Skin epidermis (tissue), 12 donors: ENCODE data around the gene FOXB1.

ENCODE experiments used
- H3K27ac ChIP-seq, 21 experiments: fragments of 200-600 bp; sonication (generic) in 11 of 21; one replicate each; pipeline ENCODE4 v1.5.0; 2020; ENCODE audit warnings: mild to moderate bottlenecking in 3 of 21, inconsistent platforms in 2 of 21, moderate library complexity in 2 of 21
- H3K4me3 ChIP-seq, 7 experiments: fragments of 200-600 bp; sonication (generic) in 2 of 7; one replicate each; pipeline ENCODE4 v1.5.0; 2020; ENCODE audit warnings: inconsistent platforms in 2 of 7, mild to moderate bottlenecking in 2 of 7, moderate library complexity in 1 of 7

Gene FOXB1

GRCh38 chr15:59998305-59998949 lies 5.7 kb upstream of the FOXB1 start:
- Histone ChIP-seq H3K27ac (no peak overlapping the region), H3K4me3 (no peak overlapping the region)

DNA sequence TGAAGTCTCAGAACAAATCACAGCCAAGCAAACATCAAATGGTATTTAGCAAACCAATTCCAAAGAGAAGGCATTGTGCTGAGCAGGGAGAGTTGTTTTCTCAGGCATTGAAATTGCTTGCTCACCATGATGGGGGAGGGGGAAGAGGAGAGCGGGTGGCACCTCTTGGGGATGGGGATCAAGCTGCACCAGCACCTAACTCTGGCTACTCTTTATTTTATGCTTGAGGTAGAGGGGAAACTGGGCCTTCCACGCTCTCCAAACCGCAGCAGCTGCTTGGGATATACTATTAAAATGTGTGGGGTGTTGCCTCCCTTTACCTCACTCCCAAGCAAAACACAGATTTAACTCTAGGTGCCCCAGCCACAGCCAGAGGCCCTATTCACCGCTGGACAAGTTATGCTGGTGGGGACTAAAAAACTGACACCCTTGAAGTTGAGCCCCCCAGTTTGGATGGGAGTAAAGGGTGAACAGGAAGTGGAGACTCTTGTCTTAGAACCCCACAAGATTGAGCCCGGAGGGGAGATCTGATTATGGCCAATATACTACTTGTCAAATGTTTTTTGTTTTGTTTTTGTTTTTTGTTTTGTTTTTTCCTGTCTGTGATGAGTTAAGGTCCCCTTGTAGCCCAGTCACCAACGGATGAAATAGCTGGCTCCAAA lies 5.0 kb upstream of the FOXB1 start:
- Histone ChIP-seq H3K4me3 (no peak overlapping the region), H3K27ac (no peak overlapping the region)

GRCh38 chr15:59999612-60000112 lies 4.4 kb upstream of the FOXB1 start:
- H3K4me3 ChIP-seq, result no peak overlapping the region
- no peak overlapping the region for H3K27ac ChIP-seq

DNA sequence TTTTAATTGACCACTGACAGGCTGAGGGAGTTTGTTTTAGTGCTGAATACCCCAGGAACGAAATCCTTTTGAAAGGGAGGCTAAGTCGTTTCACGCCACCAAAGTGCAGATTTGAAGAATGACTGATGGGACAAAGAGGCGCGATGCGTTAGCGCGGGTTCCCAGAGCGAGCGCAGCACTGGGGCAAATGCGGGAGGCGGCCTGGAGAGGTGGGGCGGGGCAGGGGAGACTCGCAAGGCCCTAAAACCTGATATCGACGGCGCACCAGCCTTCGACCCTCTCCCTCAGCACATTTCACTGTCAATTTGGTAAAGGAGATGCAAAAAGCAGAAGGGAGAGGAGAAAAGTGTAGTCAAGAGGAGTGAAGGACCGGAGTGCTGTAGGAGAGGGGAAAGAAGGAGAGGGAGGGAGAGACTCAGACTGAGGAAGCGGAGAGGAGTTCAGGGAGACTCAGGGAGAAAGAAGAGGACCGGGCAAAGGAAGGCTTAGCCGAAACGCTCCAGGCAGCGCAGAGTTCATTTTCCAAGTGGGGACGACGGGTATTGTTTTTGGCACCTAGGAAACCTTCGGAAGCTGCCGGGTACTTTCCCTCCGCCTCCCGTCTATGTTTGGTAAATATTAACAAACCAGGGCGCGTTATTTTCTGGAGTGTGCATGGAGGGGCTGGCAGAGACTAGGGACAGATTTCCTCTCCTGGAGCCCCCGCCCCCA lies 3.8 kb upstream of the FOXB1 start:
- no peak overlapping the region for H3K27ac ChIP-seq
- H3K4me3 ChIP-seq, result no peak overlapping the region

DNA sequence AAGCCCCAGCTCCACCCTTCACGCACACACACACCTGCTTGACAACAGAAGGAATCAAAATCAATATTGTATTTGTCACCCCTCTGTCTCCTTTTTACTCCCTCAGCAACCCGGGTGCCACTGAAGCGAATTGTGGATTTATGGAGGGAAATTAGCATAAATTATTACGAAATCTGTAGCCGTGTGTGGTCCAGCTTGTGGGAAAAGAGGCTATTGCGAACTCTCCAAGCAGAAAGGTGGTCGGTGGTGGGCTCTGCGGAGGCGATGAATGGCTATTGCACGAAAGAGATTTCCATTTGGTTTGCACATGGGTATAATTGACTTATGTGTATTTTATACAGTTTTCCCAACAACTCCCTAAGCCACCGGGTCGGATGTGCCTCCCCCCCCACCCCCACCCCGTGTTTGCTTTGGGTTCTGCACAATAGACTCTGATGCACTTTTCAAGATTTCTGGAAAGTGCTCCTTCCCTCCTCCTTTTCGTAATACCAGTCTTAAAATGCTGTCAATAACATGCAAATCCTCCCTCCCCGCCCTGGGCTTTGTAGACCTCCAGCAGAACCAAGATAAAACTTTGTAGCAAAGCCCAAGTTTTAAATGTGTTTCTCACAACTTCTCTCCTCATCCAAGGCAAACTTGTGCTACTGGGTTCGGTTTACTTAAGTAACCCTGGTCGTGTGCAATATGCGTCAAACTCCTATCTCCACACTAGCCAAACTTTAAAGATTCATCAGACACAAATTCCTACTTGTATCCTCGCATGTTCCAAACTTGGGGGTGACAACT lies 3.1 kb upstream of the FOXB1 start:
- Histone ChIP-seq H3K4me3 (no peak overlapping the region), H3K27ac (no peak overlapping the region)

- Histone ChIP-seq H3K4me3 (no peak overlapping the region), H3K27ac (no peak overlapping the region)
Measured at GRCh38 chr15:60001610-60002527, 2.2 kb upstream of the FOXB1 start.

- H3K4me3 ChIP-seq, result no peak overlapping the region
- H3K27ac ChIP-seq, result no peak overlapping the region
Measured at GRCh38 chr15:60002528-60003218, 1.4 kb upstream of the FOXB1 start.

DNA sequence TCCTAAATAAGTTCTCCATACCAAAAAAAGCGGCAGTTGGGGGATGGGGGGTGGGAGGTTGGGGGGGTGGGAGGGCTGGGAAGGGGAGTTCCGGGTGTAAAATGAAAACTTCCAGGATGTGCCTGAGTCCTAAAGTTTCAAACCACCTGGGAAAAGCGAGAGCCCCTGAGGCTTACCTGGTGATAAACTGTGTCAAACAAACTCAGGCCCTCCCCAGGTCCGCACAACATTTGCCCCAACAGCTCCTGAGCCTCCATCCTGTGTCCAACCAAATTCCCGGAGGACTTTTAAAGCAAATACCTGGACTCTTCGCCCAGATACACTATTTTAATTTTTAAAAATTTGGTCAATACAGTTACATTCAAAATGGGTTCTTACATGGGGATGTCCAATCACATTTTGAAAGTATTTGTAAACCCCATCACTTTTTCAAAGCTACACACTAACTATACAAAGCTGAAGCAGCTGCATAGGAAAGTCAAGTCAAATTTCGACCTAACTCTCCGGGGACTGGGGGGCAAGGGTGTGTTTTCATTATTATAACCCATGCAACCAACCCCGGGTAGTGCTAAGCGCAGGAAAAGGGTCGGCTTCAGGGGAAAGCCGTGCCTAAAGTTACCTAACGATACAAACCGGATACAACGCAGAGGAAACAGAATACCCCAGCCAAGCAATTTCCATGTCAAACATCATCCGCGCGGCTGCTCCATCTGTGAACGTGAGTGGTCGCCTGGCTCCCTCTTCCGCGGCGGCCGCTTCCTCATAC lies 685 bp upstream of the FOXB1 start:
- peak overlapping the region in 1 of 7 experiments; percentile 51 for H3K4me3 ChIP-seq

DNA sequence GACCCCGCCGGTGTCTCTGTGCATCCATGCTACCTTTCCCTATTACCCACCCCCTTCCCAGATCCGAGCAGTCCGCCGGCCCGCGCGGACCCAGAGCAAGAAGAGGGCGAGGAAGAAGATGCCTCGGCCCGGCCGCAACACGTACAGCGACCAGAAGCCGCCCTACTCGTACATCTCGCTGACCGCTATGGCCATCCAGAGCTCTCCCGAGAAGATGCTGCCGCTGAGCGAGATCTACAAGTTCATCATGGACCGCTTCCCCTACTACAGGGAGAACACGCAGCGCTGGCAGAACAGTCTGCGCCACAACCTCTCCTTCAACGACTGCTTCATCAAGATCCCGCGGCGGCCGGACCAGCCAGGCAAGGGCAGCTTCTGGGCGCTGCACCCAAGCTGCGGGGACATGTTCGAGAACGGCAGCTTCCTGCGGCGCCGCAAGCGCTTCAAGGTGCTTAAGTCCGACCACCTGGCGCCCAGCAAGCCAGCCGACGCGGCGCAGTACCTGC lies 788 bp downstream of the FOXB1 start:
- Histone ChIP-seq H3K4me3 (peak overlapping the region; percentile 19 to 51 (median 34)), H3K27ac (no peak overlapping the region)

More for the DNA sequence above, 685 bp upstream of the FOXB1 start:
- no peak overlapping the region for H3K27ac ChIP-seq

GRCh38 chr15:60005352-60006202 lies 1.5 kb downstream of the FOXB1 start:
- Histone ChIP-seq H3K27ac (peak overlapping the region in 1 of 21 experiments; percentile 32), H3K4me3 (peak overlapping the region; percentile 26 to 51 (median 37))

DNA sequence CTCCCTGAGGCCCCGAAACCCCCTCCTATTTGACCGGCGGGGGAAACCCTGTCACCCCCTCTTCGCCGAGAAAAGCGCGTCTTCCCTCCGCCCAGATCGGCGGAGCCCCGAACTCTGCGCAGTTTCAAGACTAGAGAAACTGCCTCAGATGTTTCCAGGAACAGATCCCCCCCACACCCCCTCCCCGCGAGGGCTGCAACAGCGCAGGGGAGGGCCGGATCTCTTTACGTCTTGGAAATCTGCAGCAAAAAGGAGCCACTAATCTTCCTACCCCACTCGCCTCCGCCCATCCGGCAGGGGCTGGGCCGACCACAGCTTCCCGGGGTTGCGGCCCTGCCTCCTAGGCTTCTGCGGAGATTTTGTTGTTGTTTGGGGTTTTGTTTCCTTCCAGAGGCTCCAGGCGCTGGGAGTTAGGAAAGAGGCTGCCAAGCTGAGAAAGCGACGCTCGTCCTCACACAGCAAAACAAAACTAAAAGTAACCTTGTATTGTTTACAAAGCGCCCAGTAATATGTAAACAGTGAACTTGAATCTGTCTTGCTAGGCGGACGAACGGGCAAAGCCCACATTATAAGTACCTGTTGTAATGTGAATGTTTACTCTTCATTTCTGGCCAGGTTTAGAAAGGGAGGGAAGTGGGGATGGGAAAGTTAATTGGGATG lies 2.2 kb downstream of the FOXB1 start:
- Histone ChIP-seq H3K27ac (peak overlapping the region in 1 of 21 experiments; percentile 32), H3K4me3 (peak overlapping the region; percentile 26 to 51 (median 37))

- Histone ChIP-seq H3K4me3 (peak overlapping the region in 4 of 7 experiments; percentile 26 to 51 (median 44)), H3K27ac (no peak overlapping the region)
Measured at GRCh38 chr15:60006873-60007272, 2.8 kb downstream of the FOXB1 start.

GRCh38 chr15:60009124-60009960 lies 5.2 kb downstream of the FOXB1 start:
- Histone ChIP-seq H3K4me3 (no peak overlapping the region), H3K27ac (no peak overlapping the region)

GRCh38 chr15:60009980-60010732 lies 6.0 kb downstream of the FOXB1 start:
- no peak overlapping the region for H3K27ac ChIP-seq

More at GRCh38 chr15:60009980-60010732, 6.0 kb downstream of the FOXB1 start:
- no peak overlapping the region for H3K4me3 ChIP-seq
